ENCODE measurements around the gene TAGLN2. TPM values are rescaled to one million over a fixed set of nuclear protein-coding genes. Genes with fewer than 3 reads are reported as not detected.

The TAGLN2 gene
- total RNA-seq, 1 donor from 2014 or later: 20.1 TPM

DNA sequence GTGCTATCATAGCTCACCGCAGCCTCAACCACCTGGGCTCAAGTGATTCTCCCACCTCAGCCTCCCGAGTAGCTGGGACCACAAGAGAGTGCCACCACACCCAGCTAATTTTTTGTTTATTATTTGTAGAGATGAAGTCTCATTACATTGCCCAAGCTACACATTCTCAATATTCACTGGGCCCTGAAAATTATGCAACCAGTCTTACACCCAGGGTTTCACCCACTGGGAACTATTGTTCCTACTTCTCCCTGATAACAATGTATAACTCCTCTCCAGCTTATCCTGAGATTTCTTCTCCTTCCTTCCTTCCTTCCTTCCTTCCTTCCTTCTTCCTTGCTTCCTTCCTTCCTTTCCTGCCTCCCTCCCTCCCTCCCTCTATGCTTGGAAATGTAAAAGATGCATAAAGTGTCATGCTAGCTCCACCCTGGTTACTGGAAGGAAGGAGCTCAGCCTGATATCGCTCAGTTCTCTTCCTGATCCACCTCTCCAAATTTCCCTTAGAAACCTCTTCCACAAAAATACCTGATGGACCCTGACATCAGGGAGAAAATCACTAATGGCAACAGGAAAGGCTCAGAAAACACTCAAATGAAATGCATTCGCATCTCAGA is 51.7 kb downstream of the TAGLN2 start:
- H3K4me3 Mint-ChIP-seq: no peak overlapping the region
- no peaks in the 10 kb centered on the region for H3K9me3 Mint-ChIP-seq
- no peak for DNase-seq (ENCODE audit: low read depth, low spot score)
- H3K4me1 Mint-ChIP-seq: no peaks in the 10 kb centered on the region
- TF ChIP-seq, protein P1, sequence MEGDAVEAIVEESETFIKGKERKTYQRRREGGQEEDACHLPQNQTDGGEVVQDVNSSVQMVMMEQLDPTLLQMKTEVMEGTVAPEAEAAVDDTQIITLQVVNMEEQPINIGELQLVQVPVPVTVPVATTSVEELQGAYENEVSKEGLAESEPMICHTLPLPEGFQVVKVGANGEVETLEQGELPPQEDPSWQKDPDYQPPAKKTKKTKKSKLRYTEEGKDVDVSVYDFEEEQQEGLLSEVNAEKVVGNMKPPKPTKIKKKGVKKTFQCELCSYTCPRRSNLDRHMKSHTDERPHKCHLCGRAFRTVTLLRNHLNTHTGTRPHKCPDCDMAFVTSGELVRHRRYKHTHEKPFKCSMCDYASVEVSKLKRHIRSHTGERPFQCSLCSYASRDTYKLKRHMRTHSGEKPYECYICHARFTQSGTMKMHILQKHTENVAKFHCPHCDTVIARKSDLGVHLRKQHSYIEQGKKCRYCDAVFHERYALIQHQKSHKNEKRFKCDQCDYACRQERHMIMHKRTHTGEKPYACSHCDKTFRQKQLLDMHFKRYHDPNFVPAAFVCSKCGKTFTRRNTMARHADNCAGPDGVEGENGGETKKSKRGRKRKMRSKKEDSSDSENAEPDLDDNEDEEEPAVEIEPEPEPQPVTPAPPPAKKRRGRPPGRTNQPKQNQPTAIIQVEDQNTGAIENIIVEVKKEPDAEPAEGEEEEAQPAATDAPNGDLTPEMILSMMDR (conservative IDR thresholded peaks at IDR 0.05): no peak
- H3K36me3 Mint-ChIP-seq (ENCODE audit: low read depth): no peaks in the 10 kb centered on the region
- no peak overlapping the region for H3K27ac Mint-ChIP-seq (ENCODE audit: unreplicated experiment)
- H3K27me3 Mint-ChIP-seq (ENCODE audit: low read depth): peaks cover 51% of the 10 kb centered on the region

DNA sequence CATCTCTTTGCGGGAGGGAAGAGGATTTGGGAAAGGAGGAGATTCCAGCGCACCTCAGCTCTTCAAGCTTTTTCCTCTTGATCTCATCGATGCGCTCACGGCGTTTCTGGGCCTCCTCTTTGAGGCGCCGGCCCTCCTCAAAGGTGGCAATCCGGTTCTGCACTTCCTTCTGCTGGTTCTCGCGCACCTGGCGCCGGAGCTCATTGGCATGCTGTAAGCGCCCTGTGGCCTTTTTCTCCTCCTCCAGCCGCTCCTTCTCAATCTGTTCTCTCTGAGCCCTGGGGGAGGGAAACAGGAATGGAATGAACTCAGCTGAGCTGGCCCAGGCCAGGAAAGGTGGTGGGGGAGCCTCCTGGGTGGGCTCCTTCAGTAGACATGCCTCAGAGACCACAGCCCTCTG is 52.4 kb downstream of the TAGLN2 start:
- Mint-ChIP-seq H3K4me3 (no peak overlapping the region), H3K27ac (ENCODE audit: unreplicated experiment) (no peak overlapping the region), H3K9me3 (no peaks in the 10 kb centered on the region), H3K4me1 (no peaks in the 10 kb centered on the region), H3K36me3 (ENCODE audit: low read depth) (no peaks in the 10 kb centered on the region), H3K27me3 (ENCODE audit: low read depth) (peaks cover 57% of the 10 kb centered on the region)
- TF ChIP-seq, protein P1 (conservative IDR thresholded peaks at IDR 0.05): no peak
- no peak for DNase-seq (ENCODE audit: low read depth, low spot score)

DNA sequence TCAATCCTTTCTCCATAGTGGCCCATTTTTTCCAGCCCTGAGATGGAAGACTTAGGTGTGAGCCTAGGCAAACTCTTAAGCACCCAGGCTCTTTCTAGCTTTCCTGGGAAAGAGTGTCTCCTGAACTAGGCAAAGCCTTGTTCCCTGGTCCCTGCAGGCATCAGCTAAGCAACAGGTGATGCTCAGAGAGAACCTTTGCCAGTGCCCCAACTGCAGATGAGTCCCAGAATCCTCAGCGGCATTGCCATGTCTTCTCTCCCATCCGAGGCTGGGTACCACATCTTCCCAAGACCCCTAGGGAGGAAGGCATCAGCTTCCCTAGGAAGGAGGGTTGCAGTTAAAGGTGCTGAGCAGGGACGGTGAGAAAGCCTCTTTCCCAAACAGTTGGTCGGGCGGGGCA is 54.6 kb downstream of the TAGLN2 start:
- no peaks in the 10 kb centered on the region for H3K36me3 Mint-ChIP-seq (ENCODE audit: low read depth)
- H3K27ac Mint-ChIP-seq (ENCODE audit: unreplicated experiment): no peak overlapping the region
- peaks cover 74% of the 10 kb centered on the region for H3K27me3 Mint-ChIP-seq (ENCODE audit: low read depth)

DNA sequence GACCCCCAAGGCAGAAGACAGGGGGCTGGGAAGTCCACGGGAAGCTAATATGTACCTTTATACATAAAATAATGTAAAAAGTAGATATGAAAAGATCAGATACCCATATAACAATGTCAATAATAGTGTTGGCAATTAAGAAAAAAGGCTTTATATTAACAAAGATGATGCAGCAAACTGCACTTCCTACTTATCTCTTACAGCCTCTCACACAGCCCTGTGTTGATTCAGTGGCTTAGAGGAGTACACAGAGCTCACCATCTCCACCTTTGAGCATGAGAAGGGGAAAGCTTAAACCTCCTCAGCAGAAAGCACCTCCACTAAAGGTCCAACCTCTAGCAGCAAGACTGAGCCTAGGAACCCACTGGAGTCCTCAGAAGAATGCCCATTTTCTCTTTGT is 55.7 kb downstream of the TAGLN2 start:
- Mint-ChIP-seq H3K9me3 (no peaks in the 10 kb centered on the region), H3K27ac (ENCODE audit: unreplicated experiment) (no peak overlapping the region)

More for the DNA sequence above, 54.6 kb downstream of the TAGLN2 start:
- no peaks in the 10 kb centered on the region for H3K9me3 Mint-ChIP-seq
- no peak for DNase-seq (ENCODE audit: low read depth, low spot score)
- TF ChIP-seq, protein P1 (conservative IDR thresholded peaks at IDR 0.05): no peak
- no peak overlapping the region for H3K4me3 Mint-ChIP-seq
- H3K4me1 Mint-ChIP-seq: no peaks in the 10 kb centered on the region

DNA sequence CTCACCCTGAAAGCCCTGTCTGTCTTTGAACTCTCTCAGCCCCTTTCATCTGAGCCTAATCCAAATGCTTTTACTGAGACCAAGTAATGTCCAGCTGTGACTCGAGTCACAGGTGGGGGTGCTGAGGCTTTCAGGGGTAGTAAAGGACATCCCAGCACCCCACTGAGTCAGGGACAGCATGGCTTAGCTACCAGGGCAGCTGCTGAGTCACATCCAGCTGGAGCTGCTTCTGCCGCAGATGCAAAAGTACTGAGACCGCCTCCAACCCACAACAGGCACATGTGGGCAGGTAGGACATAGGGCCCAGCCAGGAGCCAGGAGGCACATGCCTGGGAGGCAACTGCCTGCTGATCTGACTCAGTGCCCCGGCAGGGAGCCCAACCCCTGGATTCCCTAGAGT is 56.1 kb downstream of the TAGLN2 start:
- Mint-ChIP-seq H3K36me3 (ENCODE audit: low read depth) (no peaks in the 10 kb centered on the region), H3K4me3 (no peak overlapping the region), H3K27ac (ENCODE audit: unreplicated experiment) (no peak overlapping the region), H3K4me1 (no peaks in the 10 kb centered on the region), H3K27me3 (ENCODE audit: low read depth) (peaks cover 84% of the 10 kb centered on the region), H3K9me3 (no peaks in the 10 kb centered on the region)
- DNase-seq (ENCODE audit: low read depth, low spot score): no peak
- TF ChIP-seq, protein P1 (conservative IDR thresholded peaks at IDR 0.05): no peak

More for the DNA sequence above, 55.7 kb downstream of the TAGLN2 start:
- Mint-ChIP-seq H3K36me3 (ENCODE audit: low read depth) (no peaks in the 10 kb centered on the region), H3K4me1 (no peaks in the 10 kb centered on the region), H3K4me3 (no peak overlapping the region), H3K27me3 (ENCODE audit: low read depth) (peaks cover 81% of the 10 kb centered on the region)
- TF ChIP-seq, protein P1 (conservative IDR thresholded peaks at IDR 0.05): no peak
- DNase-seq (ENCODE audit: low read depth, low spot score): no peak

All from neural crest cell (in vitro differentiated cells).